Measurements from ENCODE around the gene NPHP4. TPM values are rescaled to one million over a fixed set of nuclear protein-coding genes. Genes with fewer than 3 reads are reported as not detected.

Gene NPHP4
- polyA plus RNA-seq, 1 of the 3 experiments (the other 2 are of a cell fraction), result 7.0 TPM

GRCh38 chr1:6035303-6035702 lies 43.1 kb upstream of the NPHP4 start (continued):
- TF ChIP-seq CTCF (IDR thresholded peaks at IDR 0.05), result no peak
- TF ChIP-seq SMC3 (IDR thresholded peaks at IDR 0.05; ENCODE audit: low read depth, low read length), result no peak

- POLR2A ChIA-PET, result interaction anchor here (0.7 to 1.4 kb wide), 3 partner anchors 9 to 211 kb away, joined by 3 to 4 read pairs (median 3); partner anchors contain the start of gene KCNAB2
- Histone ChIP-seq H2AFZ (ENCODE audit: low read depth) (no peak overlapping the region), H3K36me3 (replicated peaks in 1 of 2; ENCODE audit: control insufficient read depth in 1 of 2, insufficient read depth in 2 of 2, low read length in 1 of 2) (no peaks in the 10 kb centered on the region), H3K27ac (ENCODE audit: low read depth in 2 of 2, low read length in 1 of 2) (no peak overlapping the region), H3K9ac (no peak overlapping the region), H4K20me1 (ENCODE audit: insufficient read depth) (no peaks in the 10 kb centered on the region), H3F3A (replicated peaks; ENCODE audit: insufficient read depth) (no peaks in the 10 kb centered on the region), H3K4me1 (ENCODE audit: control insufficient read depth in 1 of 2, insufficient read depth in 2 of 2, low read depth in 1 of 2, low read length in 1 of 2) (peaks cover 5 to 20% of the 10 kb centered on the region in 2 experiments; a peak in 1 of 4 replicates), H3K4me2 (no peak overlapping the region), H3K4me3 (ENCODE audit: low read depth in 2 of 2, low read length in 1 of 2) (peak overlapping the region in 1 of 2 experiments; percentile 44; a peak in 2 of 4 replicates), H3K9me2 (no peaks in the 10 kb centered on the region), H3K9me3 (no peaks in the 10 kb centered on the region), H3K79me2 (ENCODE audit: insufficient read depth) (no peaks in the 10 kb centered on the region), H3K27me3 (ENCODE audit: insufficient read depth) (no peaks in the 10 kb centered on the region)
- CTCF ChIA-PET, result interaction anchor here (0.8 to 4.4 kb wide), 33 partner anchors 8 to 203 kb away, joined by 3 to 23 read pairs (median 4); partner anchors contain the start of genes ICMT, KCNAB2 and NPHP4
- no peak for DNase-seq
- WGBS (ENCODE audit: low lambda C conversion rate), result 55% methylated on average over 10 of the region's 10 CpGs
- no peak for TF ChIP-seq FOXM1 (IDR thresholded peaks at IDR 0.05; ENCODE audit: low read depth)
- no peak for TF ChIP-seq SIN3A (IDR thresholded peaks at IDR 0.05; ENCODE audit: borderline replicate concordance, low read depth, low read length)
- TF ChIP-seq TAF1 (IDR thresholded peaks at IDR 0.05; ENCODE audit: borderline replicate concordance, low read depth, low read length), result no peak
- TF ChIP-seq EZH2phosphoT487 (IDR thresholded peaks at IDR 0.05; ENCODE audit: borderline replicate concordance, low read depth), result no peak
- TF ChIP-seq CTCF (IDR thresholded peaks at IDR 0.05), result peak; percentile 8; the same call in 1 of the 2 replicates
Measured at GRCh38 chr1:6034750-6035096, 42.5 kb upstream of the NPHP4 start.

GRCh38 chr1:6033986-6034749 lies 41.9 kb upstream of the NPHP4 start:
- 3% methylated on average over 5 of the region's 21 CpGs for WGBS (ENCODE audit: low lambda C conversion rate)
- Histone ChIP-seq H3K79me2 (ENCODE audit: insufficient read depth) (no peaks in the 10 kb centered on the region), H3K4me1 (ENCODE audit: control insufficient read depth in 1 of 2, insufficient read depth in 2 of 2, low read depth in 1 of 2, low read length in 1 of 2) (peaks cover 5 to 19% of the 10 kb centered on the region in 2 experiments; a peak in 1 of 4 replicates), H4K20me1 (ENCODE audit: insufficient read depth) (no peaks in the 10 kb centered on the region), H3K27ac (ENCODE audit: low read depth in 2 of 2, low read length in 1 of 2) (peak overlapping the region in 1 of 2 experiments; percentile 39; a peak in 1 of 4 replicates), H3K9me2 (no peaks in the 10 kb centered on the region), H3K4me2 (peak overlapping the region; percentile 68), H3K9me3 (no peaks in the 10 kb centered on the region), H2AFZ (ENCODE audit: low read depth) (no peak overlapping the region), H3K4me3 (ENCODE audit: low read depth in 2 of 2, low read length in 1 of 2) (peak overlapping the region; percentile 32 to 44), H3K27me3 (ENCODE audit: insufficient read depth) (no peaks in the 10 kb centered on the region), H3F3A (replicated peaks; ENCODE audit: insufficient read depth) (no peaks in the 10 kb centered on the region), H3K36me3 (replicated peaks in 1 of 2; ENCODE audit: control insufficient read depth in 1 of 2, insufficient read depth in 2 of 2, low read length in 1 of 2) (no peaks in the 10 kb centered on the region), H3K9ac (no peak overlapping the region)
- peak; percentile 91 for DNase-seq
- ChIA-PET CTCF (interaction anchor here (0.6 to 4.4 kb wide), 42 partner anchors 9 to 404 kb away, joined by 3 to 23 read pairs (median 4); partner anchors contain the start of genes ICMT, KCNAB2 and NPHP4), POLR2A (interaction anchor here (0.7 to 1.4 kb wide), 7 partner anchors 9 to 212 kb away, joined by 3 to 6 read pairs (median 3); partner anchors contain the start of gene KCNAB2)
- TF ChIP-seq MAX (IDR thresholded peaks at IDR 0.05; ENCODE audit: low read depth) (peak; percentile 28; the same call in 1 of the 2 replicates), EZH2phosphoT487 (IDR thresholded peaks at IDR 0.05; ENCODE audit: borderline replicate concordance, low read depth) (no peak), RAD21 (IDR thresholded peaks at IDR 0.05; ENCODE audit: low read length) (peak; percentile 50), RXRA (IDR thresholded peaks at IDR 0.05; ENCODE audit: borderline replicate concordance, low read depth) (no peak), GATA2 (CRISPR knock-in tag; IDR thresholded peaks at IDR 0.05) (no peak), MEF2A (IDR thresholded peaks at IDR 0.05; ENCODE audit: borderline replicate concordance, low read depth) (no peak), YY1 (IDR thresholded peaks at IDR 0.05; ENCODE audit: low read depth) (no peak), FOXJ3 (CRISPR knock-in tag; IDR thresholded peaks at IDR 0.05) (no peak), TCF12 (IDR thresholded peaks at IDR 0.05) (no peak), POLR2AphosphoS5 (IDR thresholded peaks at IDR 0.05; ENCODE audit: low read depth, low read length) (no peak), CHD2 (IDR thresholded peaks at IDR 0.05; ENCODE audit: low read length, partially characterized antibody) (no peak), RFX5 (IDR thresholded peaks at IDR 0.05; ENCODE audit: low read length) (peak; percentile 87), JUND (IDR thresholded peaks at IDR 0.05) (no peak), USF1 (IDR thresholded peaks at IDR 0.05; ENCODE audit: borderline replicate concordance, low read depth) (no peak)
